HG03175 (cell line): ENCODE data around the gene SMYD3.
"Not testable (repeated sequence)": the region's sequence is repeated elsewhere in the genome, so short reads cannot be mapped to it uniquely, and the experiment has no call there.

Experiments
- ATAC-seq: cut with Tn5 transposase; IDR thresholded peaks from one replicate; pipeline ENCODE4 v1.9.1; 2021; ENCODE audit warnings: mild to moderate bottlenecking, moderate library complexity; ENCODE audit not compliant: unreplicated experiment

The SMYD3 gene

GRCh38 chr1:245714027-245714426 is 793.1 kb downstream of the SMYD3 start:
- not testable (repeated sequence) for ATAC-seq

- no peak for ATAC-seq
These were observed 795.8 kb downstream of the SMYD3 start for GRCh38 chr1:245710961-245711903.

- no peak for ATAC-seq
These were observed 799.1 kb downstream of the SMYD3 start for GRCh38 chr1:245707941-245708340.

GRCh38 chr1:245704765-245705164 is 802.3 kb downstream of the SMYD3 start:
- no peak for ATAC-seq

- ATAC-seq = no peak
These were observed 802.7 kb downstream of the SMYD3 start for GRCh38 chr1:245704341-245704740.

GRCh38 chr1:245702346-245702745 is 804.7 kb downstream of the SMYD3 start:
- no peak for ATAC-seq

GRCh38 chr1:245701631-245702030 is 805.4 kb downstream of the SMYD3 start:
- no peak for ATAC-seq

- no peak for ATAC-seq
These were observed 806.4 kb downstream of the SMYD3 start for GRCh38 chr1:245700631-245701030.
